ENCODE results near the gene EEIG2.

EEIG2 gene

DNA sequence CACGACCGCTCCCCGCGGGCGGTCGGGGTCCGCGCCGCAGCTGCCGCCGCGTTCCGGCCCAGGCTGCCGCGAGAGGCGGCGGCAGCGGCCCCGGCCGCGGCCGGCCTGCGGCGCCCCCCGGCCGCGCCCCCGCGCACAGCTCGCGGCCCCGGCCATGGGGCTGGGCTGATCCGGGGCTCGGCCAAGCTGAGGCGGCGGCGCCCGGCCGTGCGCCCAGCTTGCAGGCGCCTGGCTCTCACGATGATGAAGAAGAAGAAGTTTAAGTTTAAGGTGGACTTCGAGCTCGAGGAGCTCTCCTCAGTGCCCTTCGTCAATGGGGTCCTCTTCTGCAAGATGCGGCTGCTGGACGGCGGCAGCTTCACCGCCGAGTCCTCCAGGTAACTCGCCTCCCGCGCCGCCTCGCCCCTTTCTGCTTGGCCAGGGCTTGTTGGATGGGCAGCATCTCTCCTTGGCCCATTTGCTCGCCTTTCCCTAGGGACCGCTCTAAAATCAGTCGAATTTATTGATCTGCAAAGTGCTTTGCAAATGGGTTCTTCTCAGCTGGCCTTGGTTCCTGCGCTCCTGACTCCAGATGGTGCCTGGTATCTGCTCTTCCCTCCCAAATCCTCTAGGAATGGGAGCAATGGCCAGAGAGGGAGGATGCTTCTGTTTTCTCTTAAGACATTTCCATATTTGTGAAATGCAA lies 431 bp downstream of the EEIG2 start:
- no peak overlapping the region for H3K27ac ChIP-seq (ENCODE audit: low read depth, low read length, poor library complexity, severe bottlenecking)
- H3K36me3 ChIP-seq (ENCODE audit: insufficient read depth, low read length): no peaks in the 10 kb centered on the region
- no peaks in the 10 kb centered on the region for H4K20me1 ChIP-seq (ENCODE audit: insufficient read depth, low read length)
- no peak overlapping the region for H2AFZ ChIP-seq (ENCODE audit: low read length)
- H3K4me1 ChIP-seq (ENCODE audit: insufficient read depth, low read length, severe bottlenecking): peaks cover 43% of the 10 kb centered on the region
- peak overlapping the region; percentile 66 for H3K9ac ChIP-seq (ENCODE audit: low read length)
- H3K79me2 ChIP-seq (ENCODE audit: insufficient read depth, low read length): no peaks in the 10 kb centered on the region
- no peaks in the 10 kb centered on the region for H3K27me3 ChIP-seq (ENCODE audit: insufficient read depth, low read length)
- H3K9me3 ChIP-seq (ENCODE audit: low read length): no peaks in the 10 kb centered on the region
- H3K4me2 ChIP-seq (ENCODE audit: low read length): peak overlapping the region; percentile 95
- no peaks in the 10 kb centered on the region for H3K9me2 ChIP-seq (ENCODE audit: low read depth, low read length)
- no peak for TF ChIP-seq EZH2 (IDR thresholded peaks at IDR 0.05; ENCODE audit: borderline replicate concordance, low read length)
- TF ChIP-seq, protein P1, sequence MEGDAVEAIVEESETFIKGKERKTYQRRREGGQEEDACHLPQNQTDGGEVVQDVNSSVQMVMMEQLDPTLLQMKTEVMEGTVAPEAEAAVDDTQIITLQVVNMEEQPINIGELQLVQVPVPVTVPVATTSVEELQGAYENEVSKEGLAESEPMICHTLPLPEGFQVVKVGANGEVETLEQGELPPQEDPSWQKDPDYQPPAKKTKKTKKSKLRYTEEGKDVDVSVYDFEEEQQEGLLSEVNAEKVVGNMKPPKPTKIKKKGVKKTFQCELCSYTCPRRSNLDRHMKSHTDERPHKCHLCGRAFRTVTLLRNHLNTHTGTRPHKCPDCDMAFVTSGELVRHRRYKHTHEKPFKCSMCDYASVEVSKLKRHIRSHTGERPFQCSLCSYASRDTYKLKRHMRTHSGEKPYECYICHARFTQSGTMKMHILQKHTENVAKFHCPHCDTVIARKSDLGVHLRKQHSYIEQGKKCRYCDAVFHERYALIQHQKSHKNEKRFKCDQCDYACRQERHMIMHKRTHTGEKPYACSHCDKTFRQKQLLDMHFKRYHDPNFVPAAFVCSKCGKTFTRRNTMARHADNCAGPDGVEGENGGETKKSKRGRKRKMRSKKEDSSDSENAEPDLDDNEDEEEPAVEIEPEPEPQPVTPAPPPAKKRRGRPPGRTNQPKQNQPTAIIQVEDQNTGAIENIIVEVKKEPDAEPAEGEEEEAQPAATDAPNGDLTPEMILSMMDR (IDR thresholded peaks at IDR 0.05; ENCODE audit: low read length): no peak
- H3K4me3 ChIP-seq (ENCODE audit: low read depth, low read length, poor library complexity, severe bottlenecking): peak overlapping the region; percentile 69
- peaks cover 6% of the 10 kb centered on the region; the same call in 1 of the 2 replicates for H3F3A ChIP-seq (ENCODE audit: insufficient read depth, low read length)

DNA sequence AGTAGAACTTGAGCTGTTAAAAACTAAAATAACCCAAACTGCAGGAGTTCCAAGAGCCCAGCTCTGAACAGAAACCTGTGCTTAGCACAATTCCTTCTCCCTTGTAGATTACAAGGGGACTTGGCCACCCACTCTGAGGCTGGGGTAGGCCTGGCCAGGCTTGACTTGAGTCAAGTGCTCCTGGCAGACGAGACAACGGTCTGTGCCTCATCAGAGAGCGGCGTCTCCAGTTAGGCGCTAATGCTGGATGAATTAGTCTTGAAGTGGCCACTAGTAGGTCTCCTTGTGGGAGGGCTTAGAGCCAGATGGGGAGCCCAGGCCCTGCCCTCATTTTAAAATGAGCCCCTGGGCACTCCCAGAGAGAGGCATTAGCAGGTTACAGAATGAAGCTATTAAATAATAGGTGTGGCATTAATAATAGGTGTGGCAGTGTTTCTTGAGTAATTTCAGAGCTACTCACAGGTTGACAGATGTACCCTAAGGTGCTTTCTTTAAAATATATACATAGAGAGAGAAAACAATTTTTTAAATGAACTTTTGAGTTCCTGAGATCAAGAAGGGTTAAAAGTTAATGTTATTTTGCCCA lies 1.1 kb downstream of the EEIG2 start:
- Histone ChIP-seq H3K9me2 (ENCODE audit: low read depth, low read length) (no peaks in the 10 kb centered on the region), H3K9ac (ENCODE audit: low read length) (peak overlapping the region; percentile 66), H3K79me2 (ENCODE audit: insufficient read depth, low read length) (no peaks in the 10 kb centered on the region), H3K36me3 (ENCODE audit: insufficient read depth, low read length) (no peaks in the 10 kb centered on the region), H3K4me2 (ENCODE audit: low read length) (peak overlapping the region; percentile 95), H4K20me1 (ENCODE audit: insufficient read depth, low read length) (no peaks in the 10 kb centered on the region), H3K4me3 (ENCODE audit: low read depth, low read length, poor library complexity, severe bottlenecking) (peak overlapping the region; percentile 69), H3K27me3 (ENCODE audit: insufficient read depth, low read length) (no peaks in the 10 kb centered on the region), H3K4me1 (ENCODE audit: insufficient read depth, low read length, severe bottlenecking) (peaks cover 43% of the 10 kb centered on the region), H3K9me3 (ENCODE audit: low read length) (no peaks in the 10 kb centered on the region), H3F3A (ENCODE audit: insufficient read depth, low read length) (peaks cover 6% of the 10 kb centered on the region; the same call in 1 of the 2 replicates), H3K27ac (ENCODE audit: low read depth, low read length, poor library complexity, severe bottlenecking) (no peak overlapping the region), H2AFZ (ENCODE audit: low read length) (no peak overlapping the region)
- TF ChIP-seq, protein P1 (IDR thresholded peaks at IDR 0.05; ENCODE audit: low read length): 0 out of 2 replicates have a peak, but pooled peaks have one; percentile 9
- TF ChIP-seq EZH2 (IDR thresholded peaks at IDR 0.05; ENCODE audit: borderline replicate concordance, low read length): no peak

DNA sequence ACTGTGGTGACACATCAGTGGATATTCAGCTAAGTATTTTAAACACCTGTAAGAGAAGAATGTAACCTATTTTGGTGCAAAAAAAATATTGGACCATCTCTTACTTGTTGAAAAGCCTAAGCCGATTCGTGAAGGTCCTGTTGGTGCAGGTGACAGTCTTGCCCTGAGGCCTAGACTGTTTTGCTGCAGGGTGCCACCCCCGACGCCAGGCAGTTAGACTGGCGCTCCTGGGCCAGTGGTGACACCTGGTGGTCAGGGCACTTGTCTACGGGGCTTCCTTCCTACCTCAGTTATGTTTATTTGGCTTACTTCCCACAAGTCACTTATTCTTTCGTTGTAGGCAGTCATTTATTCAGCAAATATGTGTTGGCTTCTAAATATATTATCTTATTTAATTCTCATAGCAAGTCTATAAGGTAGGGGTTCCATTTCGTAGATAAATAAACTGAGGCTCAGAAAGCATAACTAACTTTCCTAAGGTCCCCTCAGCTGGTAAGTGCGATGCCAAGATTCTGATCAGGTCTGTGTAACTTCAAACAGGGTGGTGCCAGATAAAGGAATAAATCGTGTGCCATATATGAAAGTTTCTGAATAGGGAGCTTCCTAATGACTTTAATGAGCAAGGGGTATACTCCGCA lies 1.9 kb downstream of the EEIG2 start:
- no peak overlapping the region for H3K27ac ChIP-seq (ENCODE audit: low read depth, low read length, poor library complexity, severe bottlenecking)
- H3K4me2 ChIP-seq (ENCODE audit: low read length): 0 out of 2 replicates have a peak overlapping the region, but pooled peaks have one; percentile 17
- H3K9me2 ChIP-seq (ENCODE audit: low read depth, low read length): no peaks in the 10 kb centered on the region
- H3K4me1 ChIP-seq (ENCODE audit: insufficient read depth, low read length, severe bottlenecking): peaks cover 43% of the 10 kb centered on the region
- no peaks in the 10 kb centered on the region for H3K79me2 ChIP-seq (ENCODE audit: insufficient read depth, low read length)
- no peak overlapping the region for H2AFZ ChIP-seq (ENCODE audit: low read length)
- no peaks in the 10 kb centered on the region for H3K27me3 ChIP-seq (ENCODE audit: insufficient read depth, low read length)
- H3K36me3 ChIP-seq (ENCODE audit: insufficient read depth, low read length): no peaks in the 10 kb centered on the region
- peaks cover 6% of the 10 kb centered on the region; the same call in 1 of the 2 replicates for H3F3A ChIP-seq (ENCODE audit: insufficient read depth, low read length)
- H3K4me3 ChIP-seq (ENCODE audit: low read depth, low read length, poor library complexity, severe bottlenecking): no peak overlapping the region
- no peak for TF ChIP-seq EZH2 (IDR thresholded peaks at IDR 0.05; ENCODE audit: borderline replicate concordance, low read length)
- TF ChIP-seq, protein P1 (IDR thresholded peaks at IDR 0.05; ENCODE audit: low read length): peak; percentile 93
- no peaks in the 10 kb centered on the region for H3K9me3 ChIP-seq (ENCODE audit: low read length)
- no peak overlapping the region for H3K9ac ChIP-seq (ENCODE audit: low read length)
- no peaks in the 10 kb centered on the region for H4K20me1 ChIP-seq (ENCODE audit: insufficient read depth, low read length)

All from OCI-LY1 (cell line).